HepG2 (cell line): ENCODE measurements around the gene INKA1. TPM values are rescaled to one million over a fixed set of nuclear protein-coding genes. Genes with fewer than 3 reads are reported as not detected.
A peak's percentile ranks its signal among the peaks of the same experiment; 100 is the strongest.

Experiments
- DPF2 ChIP-seq: sonication (generic); formaldehyde crosslinking; IDR thresholded peaks from 2 replicates; pipeline ENCODE4 v1.4.0; 2020; ENCODE audit warnings: mild to moderate bottlenecking, low read depth, missing genetic modification reagents, borderline replicate concordance
- EHMT2 ChIP-seq: fragments of 200-600 bp; sonication (generic); IDR thresholded peaks from 2 replicates; pipeline ENCODE4 v1.7.0; 2017; ENCODE audit warnings: antibody characterized with exemption, low read depth, low read length, borderline replicate concordance
- ERF ChIP-seq: IDR thresholded peaks from 2 replicates; pipeline ENCODE4 v1.6.1; 2018; ENCODE audit warnings: missing biosample characterization, missing genetic modification reagents
- ESRRA ChIP-seq: sonication (generic); formaldehyde crosslinking; IDR thresholded peaks from 2 replicates; pipeline ENCODE4 v1.5.1; 2020; ENCODE audit warnings: mild to moderate bottlenecking, low read depth, missing genetic modification reagents
- HHEX ChIP-seq: IDR thresholded peaks from 2 replicates; pipeline ENCODE4 v1.6.1; 2016; ENCODE audit warnings: control low read depth
- KLF15 ChIP-seq: sonication (generic); formaldehyde crosslinking; IDR thresholded peaks from 2 replicates; pipeline ENCODE4 v1.8.1; 2023; ENCODE audit warnings: borderline replicate concordance, mild to moderate bottlenecking, inconsistent platforms, missing genetic modification reagents, mixed read lengths
- MAFG ChIP-seq: sonication (generic); formaldehyde crosslinking; IDR thresholded peaks from 2 replicates; pipeline ENCODE4 v1.5.1; 2020; ENCODE audit warnings: mild to moderate bottlenecking, missing genetic modification reagents
- POLR2G ChIP-seq: fragments of 200-400 bp; formaldehyde crosslinking; IDR thresholded peaks from 2 replicates; pipeline ENCODE4 v1.6.1; 2018; ENCODE audit warnings: mild to moderate bottlenecking, low read depth, low read length, moderate library complexity
- RFX3 ChIP-seq: IDR thresholded peaks from 2 replicates; pipeline ENCODE4 v1.6.1; 2016; ENCODE audit warnings: missing biosample characterization, missing genetic modification reagents
- SNRNP70 ChIP-seq: fragments of 200-400 bp; formaldehyde crosslinking; IDR thresholded peaks from 2 replicates; pipeline ENCODE4 v1.6.1; 2017; ENCODE audit warnings: mild to moderate bottlenecking, low read depth, low read length, moderate library complexity
- TOE1 ChIP-seq: sonication (generic); formaldehyde crosslinking; IDR thresholded peaks from 2 replicates; pipeline ENCODE4 v1.4.0; 2020; ENCODE audit warnings: mild to moderate bottlenecking, missing genetic modification reagents
- ZBTB21 ChIP-seq: sonication (generic); formaldehyde crosslinking; IDR thresholded peaks from 2 replicates; pipeline ENCODE4 v1.4.0; 2020; ENCODE audit warnings: missing genetic modification reagents
- ZMYM3 ChIP-seq: sonication (generic); formaldehyde crosslinking; IDR thresholded peaks from 2 replicates; pipeline ENCODE4 v1.5.1; 2020; ENCODE audit warnings: mild to moderate bottlenecking, missing genetic modification reagents
- ZNF260 ChIP-seq: sonication (generic); formaldehyde crosslinking; IDR thresholded peaks from 2 replicates; pipeline ENCODE4 v1.4.0; 2020; ENCODE audit warnings: missing genetic modification reagents, low read depth, mild to moderate bottlenecking, borderline replicate concordance
- ZNF563 ChIP-seq: sonication (generic); formaldehyde crosslinking; IDR thresholded peaks from 2 replicates; pipeline ENCODE4 v1.8.0; 2022; ENCODE audit warnings: mild to moderate bottlenecking, moderate library complexity, missing genetic modification reagents
- ZNF7 ChIP-seq: IDR thresholded peaks from 2 replicates; pipeline ENCODE4 v1.6.1; 2016; ENCODE audit warnings: missing biosample characterization, missing genetic modification reagents
- ZNF782 ChIP-seq: sonication (generic); formaldehyde crosslinking; IDR thresholded peaks from 2 replicates; pipeline ENCODE4 v1.4.0; 2020; ENCODE audit warnings: missing genetic modification reagents, mild to moderate bottlenecking, borderline replicate concordance
- polyA plus RNA-seq, 8 experiments: library from polyadenylated mRNA; depleted of rRNA in 3 of 8; stranded (reverse) in 7 of 8; unstranded in 1 of 8; fragments of >200 nt; fragmentation: Illumina TruSeq in 4 of 8; extraction: Trizol in 4 of 8; gene quantifications; 2 replicates each; pipeline versions ENCODE4 v1.2.1 to v1.2.3, GENCODE V29; 2011 to 2016; ENCODE audit warnings: low read depth in 4 of 8, missing spikeins in 1 of 8, mixed read lengths in 1 of 8; ENCODE audit not compliant: insufficient read depth in 1 of 8
- total RNA-seq, 5 experiments: library from RNA; depleted of rRNA; stranded (reverse); fragments of >200 nt; fragmentation: Illumina TruSeq; extraction: Trizol; gene quantifications; 2 replicates each; pipeline ENCODE4 v1.2.3, GENCODE V29; 2016; ENCODE audit warnings: low read depth in 1 of 5
- TF ChIP-seq, protein P1 (sequence below): sonication (generic); formaldehyde crosslinking; IDR thresholded peaks from 2 replicates; pipeline ENCODE4 v1.5.1; 2020; ENCODE audit warnings: missing genetic modification reagents, mild to moderate bottlenecking, borderline replicate concordance
- TF ChIP-seq, protein P2 (sequence below): sonication (generic); formaldehyde crosslinking; IDR thresholded peaks from 2 replicates; pipeline ENCODE4 v1.8.0; 2022; ENCODE audit warnings: mild to moderate bottlenecking, missing genetic modification reagents, moderate library complexity
- TF ChIP-seq, protein P3 (sequence below): IDR thresholded peaks from 2 replicates; pipeline ENCODE4 v1.6.1; 2012; ENCODE audit warnings: inconsistent platforms
- TF ChIP-seq, protein P4 (sequence below): sonication (generic); formaldehyde crosslinking; conservative IDR thresholded peaks from 2 replicates; pipeline ENCODE4 v1.4.0; 2020; ENCODE audit warnings: missing genetic modification reagents
- TF ChIP-seq, protein P5 (sequence below): fragments of 450-650 bp; IDR thresholded peaks from 2 replicates; pipeline ENCODE4 v1.6.1; 2017; ENCODE audit warnings: mild to moderate bottlenecking

The INKA1 gene
- total and polyA plus RNA-seq, 2 of the 13 experiments (the other 11 are each of a cell fraction or from before 2014, with no cell fraction given), result 0.22 to 0.41 TPM

DNA sequence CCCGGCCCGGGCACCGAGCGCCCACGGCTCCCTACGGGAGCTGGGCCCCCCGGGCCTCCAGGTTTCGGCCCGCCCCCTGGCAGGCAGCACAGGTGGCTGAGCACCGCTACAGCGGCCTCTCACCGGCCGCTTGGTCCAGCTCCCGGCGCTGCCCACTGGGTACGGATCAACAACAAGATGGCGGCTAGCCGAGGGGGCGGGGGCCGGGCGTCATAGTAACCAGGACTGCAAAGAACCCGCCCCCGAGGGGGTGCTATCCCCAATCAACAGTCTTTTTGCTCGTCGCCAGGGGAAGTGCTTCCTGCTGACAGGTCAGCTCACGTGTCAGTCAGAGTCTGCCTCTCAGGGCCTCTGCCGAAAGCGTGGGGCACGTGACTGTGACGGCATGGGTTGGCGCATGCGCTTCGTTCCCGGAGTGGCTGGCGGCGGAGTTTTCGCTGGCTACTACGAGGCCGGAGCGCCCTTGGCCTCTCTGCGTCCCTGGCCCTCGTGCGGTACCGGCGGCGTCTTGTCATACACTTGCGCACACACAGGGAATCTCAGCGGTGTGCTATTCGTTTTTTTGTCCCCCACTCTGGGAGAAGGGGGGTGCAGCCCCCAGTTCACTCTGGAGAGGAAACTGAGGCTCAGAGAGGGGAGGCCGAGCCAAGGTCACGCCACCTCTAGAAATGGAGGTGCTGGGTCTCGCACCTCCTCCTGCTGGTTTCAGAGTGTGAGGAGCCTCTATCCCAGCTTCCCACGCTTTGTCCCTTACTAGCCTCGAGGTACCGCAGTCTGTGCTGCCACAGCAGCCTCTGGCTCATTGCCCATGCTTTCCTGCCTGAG is 16.5 kb upstream of the INKA1 start, which contains the start of gene IP6K1 (continued):
- TF ChIP-seq RFX3 (CRISPR knock-in tag), result peak; percentile 82
- no peak for TF ChIP-seq DPF2 (CRISPR knock-in tag)
- TF ChIP-seq, protein P1, sequence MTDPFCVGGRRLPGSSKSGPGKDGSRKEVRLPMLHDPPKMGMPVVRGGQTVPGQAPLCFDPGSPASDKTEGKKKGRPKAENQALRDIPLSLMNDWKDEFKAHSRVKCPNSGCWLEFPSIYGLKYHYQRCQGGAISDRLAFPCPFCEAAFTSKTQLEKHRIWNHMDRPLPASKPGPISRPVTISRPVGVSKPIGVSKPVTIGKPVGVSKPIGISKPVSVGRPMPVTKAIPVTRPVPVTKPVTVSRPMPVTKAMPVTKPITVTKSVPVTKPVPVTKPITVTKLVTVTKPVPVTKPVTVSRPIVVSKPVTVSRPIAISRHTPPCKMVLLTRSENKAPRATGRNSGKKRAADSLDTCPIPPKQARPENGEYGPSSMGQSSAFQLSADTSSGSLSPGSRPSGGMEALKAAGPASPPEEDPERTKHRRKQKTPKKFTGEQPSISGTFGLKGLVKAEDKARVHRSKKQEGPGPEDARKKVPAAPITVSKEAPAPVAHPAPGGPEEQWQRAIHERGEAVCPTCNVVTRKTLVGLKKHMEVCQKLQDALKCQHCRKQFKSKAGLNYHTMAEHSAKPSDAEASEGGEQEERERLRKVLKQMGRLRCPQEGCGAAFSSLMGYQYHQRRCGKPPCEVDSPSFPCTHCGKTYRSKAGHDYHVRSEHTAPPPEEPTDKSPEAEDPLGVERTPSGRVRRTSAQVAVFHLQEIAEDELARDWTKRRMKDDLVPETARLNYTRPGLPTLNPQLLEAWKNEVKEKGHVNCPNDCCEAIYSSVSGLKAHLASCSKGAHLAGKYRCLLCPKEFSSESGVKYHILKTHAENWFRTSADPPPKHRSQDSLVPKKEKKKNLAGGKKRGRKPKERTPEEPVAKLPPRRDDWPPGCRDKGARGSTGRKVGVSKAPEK (CRISPR knock-in tag), result no peak
- no peak for TF ChIP-seq ZNF260
- no peak for TF ChIP-seq HHEX
- TF ChIP-seq ZBTB21 (CRISPR knock-in tag), result peak; percentile 35; the same call in 1 of the 2 replicates
- peak; percentile 83 for TF ChIP-seq ERF (CRISPR knock-in tag)
- TF ChIP-seq SNRNP70, result no peak
- peak; percentile 95 for TF ChIP-seq POLR2G
- TF ChIP-seq, protein P2, sequence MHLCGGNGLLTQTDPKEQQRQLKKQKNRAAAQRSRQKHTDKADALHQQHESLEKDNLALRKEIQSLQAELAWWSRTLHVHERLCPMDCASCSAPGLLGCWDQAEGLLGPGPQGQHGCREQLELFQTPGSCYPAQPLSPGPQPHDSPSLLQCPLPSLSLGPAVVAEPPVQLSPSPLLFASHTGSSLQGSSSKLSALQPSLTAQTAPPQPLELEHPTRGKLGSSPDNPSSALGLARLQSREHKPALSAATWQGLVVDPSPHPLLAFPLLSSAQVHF, result 0 out of 2 replicates have a peak, but pooled peaks have one; percentile 21
- TF ChIP-seq ZNF782 (CRISPR knock-in tag), result no peak; the same call in 1 of the 2 replicates
- TF ChIP-seq MAFG (CRISPR knock-in tag), result no peak
- TF ChIP-seq ZNF7 (CRISPR knock-in tag), result no peak
- TF ChIP-seq KLF15, result peak; percentile 29; the same call in 1 of the 2 replicates
- TF ChIP-seq, protein P3, sequence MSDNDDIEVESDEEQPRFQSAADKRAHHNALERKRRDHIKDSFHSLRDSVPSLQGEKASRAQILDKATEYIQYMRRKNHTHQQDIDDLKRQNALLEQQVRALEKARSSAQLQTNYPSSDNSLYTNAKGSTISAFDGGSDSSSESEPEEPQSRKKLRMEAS, result peak; percentile 97
- TF ChIP-seq, protein P4, sequence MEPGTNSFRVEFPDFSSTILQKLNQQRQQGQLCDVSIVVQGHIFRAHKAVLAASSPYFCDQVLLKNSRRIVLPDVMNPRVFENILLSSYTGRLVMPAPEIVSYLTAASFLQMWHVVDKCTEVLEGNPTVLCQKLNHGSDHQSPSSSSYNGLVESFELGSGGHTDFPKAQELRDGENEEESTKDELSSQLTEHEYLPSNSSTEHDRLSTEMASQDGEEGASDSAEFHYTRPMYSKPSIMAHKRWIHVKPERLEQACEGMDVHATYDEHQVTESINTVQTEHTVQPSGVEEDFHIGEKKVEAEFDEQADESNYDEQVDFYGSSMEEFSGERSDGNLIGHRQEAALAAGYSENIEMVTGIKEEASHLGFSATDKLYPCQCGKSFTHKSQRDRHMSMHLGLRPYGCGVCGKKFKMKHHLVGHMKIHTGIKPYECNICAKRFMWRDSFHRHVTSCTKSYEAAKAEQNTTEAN (CRISPR knock-in tag), result 0 out of 2 replicates have a peak, but pooled peaks have one; percentile 43
- no peak for TF ChIP-seq TOE1
- TF ChIP-seq ZNF563 (CRISPR knock-in tag), result peak; percentile 92; the same call in 1 of the 2 replicates
- TF ChIP-seq ZMYM3, result peak; percentile 85
- TF ChIP-seq ESRRA, result no peak
- TF ChIP-seq EHMT2, result no peak
- TF ChIP-seq, protein P5, sequence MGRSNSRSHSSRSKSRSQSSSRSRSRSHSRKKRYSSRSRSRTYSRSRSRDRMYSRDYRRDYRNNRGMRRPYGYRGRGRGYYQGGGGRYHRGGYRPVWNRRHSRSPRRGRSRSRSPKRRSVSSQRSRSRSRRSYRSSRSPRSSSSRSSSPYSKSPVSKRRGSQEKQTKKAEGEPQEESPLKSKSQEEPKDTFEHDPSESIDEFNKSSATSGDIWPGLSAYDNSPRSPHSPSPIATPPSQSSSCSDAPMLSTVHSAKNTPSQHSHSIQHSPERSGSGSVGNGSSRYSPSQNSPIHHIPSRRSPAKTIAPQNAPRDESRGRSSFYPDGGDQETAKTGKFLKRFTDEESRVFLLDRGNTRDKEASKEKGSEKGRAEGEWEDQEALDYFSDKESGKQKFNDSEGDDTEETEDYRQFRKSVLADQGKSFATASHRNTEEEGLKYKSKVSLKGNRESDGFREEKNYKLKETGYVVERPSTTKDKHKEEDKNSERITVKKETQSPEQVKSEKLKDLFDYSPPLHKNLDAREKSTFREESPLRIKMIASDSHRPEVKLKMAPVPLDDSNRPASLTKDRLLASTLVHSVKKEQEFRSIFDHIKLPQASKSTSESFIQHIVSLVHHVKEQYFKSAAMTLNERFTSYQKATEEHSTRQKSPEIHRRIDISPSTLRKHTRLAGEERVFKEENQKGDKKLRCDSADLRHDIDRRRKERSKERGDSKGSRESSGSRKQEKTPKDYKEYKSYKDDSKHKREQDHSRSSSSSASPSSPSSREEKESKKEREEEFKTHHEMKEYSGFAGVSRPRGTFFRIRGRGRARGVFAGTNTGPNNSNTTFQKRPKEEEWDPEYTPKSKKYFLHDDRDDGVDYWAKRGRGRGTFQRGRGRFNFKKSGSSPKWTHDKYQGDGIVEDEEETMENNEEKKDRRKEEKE, result no peak
